K562 (cell line): Measurements from ENCODE around the gene ERICH6. TPM values are rescaled to one million over a fixed set of nuclear protein-coding genes. Genes with fewer than 3 reads are reported as not detected.

Source experiments
- ATAC-seq: fragments of 200-7000 bp; cut with Tn5 transposase; 3 replicates; pipeline ENCODE4 v1.9.1; 2020; ENCODE audit warnings: moderate library complexity
- BruUV-seq: library from RNA; stranded (reverse); fragments of 400-500 nt; replicated peaks from 2 replicates; lab custom pipeline; 2021; lab: Mats Ljungman, UMichigan
- CTCF ChIA-PET: fragments of 300-600 bp; formaldehyde crosslinking; extraction: SDS; loops from one replicate; lab custom pipeline; 2021; ENCODE audit warnings: low intra/inter-chr PET ratio; lab: Yijun Ruan, JAX
- POLR2A ChIA-PET: fragments of 300-600, 350-650 bp; sonication (Branson Sonifier 250); formaldehyde crosslinking; extraction: SDS; loops from one replicate; lab custom pipeline; 2021; ENCODE audit warnings: antibody characterized with exemption, inconsistent platforms; lab: Yijun Ruan, JAX
- DNase-seq, 4 experiments: peaks; one replicate each; pipeline versions ENCODE4 v3.0.0 to v3.0.0-alpha.2; 2011 to 2018; ENCODE audit warnings: low spot score in 3 of 4, mixed read lengths in 3 of 4; ENCODE audit errors: extremely low read depth in 1 of 4
- FAIRE-seq: peaks from 2 replicates; lab custom pipeline; 2011; peaks lifted over from hg19 to GRCh38; lab: Jason Lieb, UNC
- H2AFZ ChIP-seq: 2 replicates; pipeline ENCODE4 v1.6.0; 2011; ENCODE audit warnings: low read depth, low read length, control low read depth, inconsistent platforms
- H3K27ac ChIP-seq: fragments of 200-600 bp; 3 replicates; pipeline ENCODE4 v1.8.0; 2011; ENCODE audit warnings: low read depth, mild to moderate bottlenecking, control low read depth, inconsistent platforms, low read length, moderate library complexity, mixed read lengths; ENCODE audit errors: extremely low read depth
- H3K27me3 ChIP-seq, 2 experiments: fragments of 300-600 bp in 1 of 2; 2 replicates in 1 of 2; 3 replicates in 1 of 2; pipeline versions ENCODE4 v1.6.0 to v1.8.0; 2011; ENCODE audit warnings: inconsistent platforms in 2 of 2, low read length in 2 of 2, mild to moderate bottlenecking in 1 of 2, mixed read lengths in 1 of 2, moderate library complexity in 1 of 2; ENCODE audit not compliant: control insufficient read depth in 2 of 2, insufficient read depth in 2 of 2
- H3K36me3 ChIP-seq: fragments of 300-600 bp; 3 replicates; pipeline ENCODE4 v1.8.0; 2011; ENCODE audit warnings: mild to moderate bottlenecking, low read length, inconsistent platforms; ENCODE audit not compliant: control insufficient read depth, insufficient read depth
- H3K4me1 ChIP-seq, 2 experiments: fragments of 200-600 bp in 1 of 2; replicated peaks in 1 of 2; 2 replicates in 1 of 2; 3 replicates in 1 of 2; pipeline versions ENCODE4 v1.5.1 to v1.8.0; 2011; ENCODE audit warnings: inconsistent platforms in 2 of 2, low read length in 2 of 2, mild to moderate bottlenecking in 1 of 2, mixed read lengths in 1 of 2, moderate library complexity in 1 of 2; ENCODE audit not compliant: control insufficient read depth in 2 of 2, insufficient read depth in 2 of 2
- H3K4me2 ChIP-seq: 2 replicates; pipeline ENCODE4 v1.6.1; 2011; ENCODE audit warnings: low read length, control low read depth, inconsistent platforms, mixed read lengths; ENCODE audit not compliant: insufficient read depth
- H3K4me3 ChIP-seq: fragments of 200-600 bp; sonication (generic), shearing (Covaris generic); 2 replicates; pipeline ENCODE4 v1.5.1; 2016; ENCODE audit warnings: control low read depth, inconsistent platforms
- H3K79me2 ChIP-seq: fragments of 200-600 bp; 3 replicates; pipeline ENCODE4 v1.8.0; 2011; ENCODE audit warnings: low read length, inconsistent platforms; ENCODE audit not compliant: control insufficient read depth, insufficient read depth
- H3K9ac ChIP-seq, 2 experiments: 2 replicates each; pipeline versions ENCODE4 v1.6.0 to v1.6.1; 2011; ENCODE audit warnings: low read depth in 2 of 2, low read length in 2 of 2, control low read depth in 1 of 2, inconsistent platforms in 1 of 2, mild to moderate bottlenecking in 1 of 2, mixed read lengths in 1 of 2; ENCODE audit not compliant: insufficient read depth in 1 of 2
- H3K9me1 ChIP-seq: one replicate; pipeline ENCODE4 v1.6.0; 2011; ENCODE audit warnings: inconsistent platforms, mild to moderate bottlenecking, low read length, moderate library complexity; ENCODE audit not compliant: control insufficient read depth, insufficient read depth
- H3K9me3 ChIP-seq: replicated peaks from 2 replicates; pipeline ENCODE4 v1.5.1; 2011; ENCODE audit warnings: low read depth, low read length, inconsistent platforms; ENCODE audit not compliant: control insufficient read depth, insufficient read depth
- H4K20me1 ChIP-seq: replicated peaks from 2 replicates; pipeline ENCODE4 v1.6.1; 2011; ENCODE audit warnings: low read length, inconsistent platforms, mixed read lengths; ENCODE audit not compliant: control insufficient read depth, insufficient read depth
- ADNP ChIP-seq: fragments of 200-800 bp; sonication (Bioruptor generic); IDR thresholded peaks from 2 replicates; pipeline ENCODE4 v1.6.1; 2016; ENCODE audit warnings: missing genetic modification characterization, missing compliant biosample characterization
- BRD4 ChIP-seq: fragments of 200-600 bp; sonication (generic); IDR thresholded peaks from 2 replicates; pipeline ENCODE4 v1.6.1; 2017; ENCODE audit warnings: inconsistent platforms
- FOXK1 ChIP-seq: sonication (generic); formaldehyde crosslinking; IDR thresholded peaks from 2 replicates; pipeline ENCODE4 v1.8.0; 2022; ENCODE audit warnings: missing genetic modification reagents, mild to moderate bottlenecking, borderline replicate concordance
- KDM5B ChIP-seq: fragments of 200-600 bp; sonication (generic); IDR thresholded peaks from 2 replicates; pipeline ENCODE4 v1.6.1; 2012; ENCODE audit warnings: low read depth, mild to moderate bottlenecking, moderate library complexity, low read length, control low read depth, inconsistent platforms; ENCODE audit not compliant: insufficient replicate concordance
- KLF6 ChIP-seq: fragments of 250-450 bp; sonication (Bioruptor Pico); IDR thresholded peaks from 2 replicates; pipeline ENCODE4 v1.4.0; 2020; ENCODE audit warnings: mild to moderate bottlenecking, moderate library complexity, borderline replicate concordance
- MLX ChIP-seq, 2 experiments: fragments of 450-650 bp in 1 of 2; sonication (generic) in 1 of 2; formaldehyde crosslinking; conservative IDR thresholded peaks; 2 replicates each; pipeline versions ENCODE4 v1.4.0 to v1.8.1; 2020 to 2022; ENCODE audit warnings: mild to moderate bottlenecking in 1 of 2, missing genetic modification reagents in 1 of 2
- NFIC ChIP-seq: fragments of 450-650 bp; IDR thresholded peaks from 2 replicates; pipeline ENCODE4 v1.6.1; 2017; ENCODE audit warnings: mild to moderate bottlenecking, inconsistent platforms
- NFIX ChIP-seq: fragments of 250-450 bp; sonication (Bioruptor Pico); IDR thresholded peaks from 2 replicates; pipeline ENCODE4 v1.4.0; 2020; ENCODE audit warnings: low read depth, mild to moderate bottlenecking, moderate library complexity
- NUFIP1 ChIP-seq: fragments of 450-650 bp; IDR thresholded peaks from 2 replicates; pipeline ENCODE4 v1.6.1; 2018; ENCODE audit not compliant: partially characterized antibody
- PHF21A ChIP-seq: fragments of 450-650 bp; IDR thresholded peaks from 2 replicates; pipeline ENCODE4 v1.6.1; 2017; ENCODE audit warnings: low read depth, borderline replicate concordance
- SMARCB1 ChIP-seq: IDR thresholded peaks from 2 replicates; pipeline ENCODE4 v1.6.1; 2011; ENCODE audit warnings: improper control_type of control experiment, low read depth; ENCODE audit not compliant: insufficient read length
- THRA ChIP-seq: fragments of 450-650 bp; IDR thresholded peaks from 2 replicates; pipeline ENCODE4 v1.6.1; 2017; ENCODE audit warnings: mild to moderate bottlenecking, moderate library complexity
- TRIM28 ChIP-seq: fragments of 450-650 bp; IDR thresholded peaks from 2 replicates; pipeline ENCODE4 v1.6.1; 2017
- ZBTB7A ChIP-seq: IDR thresholded peaks from 2 replicates; pipeline ENCODE4 v1.6.1; 2011; ENCODE audit warnings: low read depth, mild to moderate bottlenecking, low read length, moderate library complexity, borderline replicate concordance; ENCODE audit not compliant: control insufficient read depth
- ZC3H4 ChIP-seq: sonication (generic); formaldehyde crosslinking; IDR thresholded peaks from 2 replicates; pipeline ENCODE4 v1.9.0; 2021; ENCODE audit warnings: missing genetic modification reagents, borderline replicate concordance
- ZNF431 ChIP-seq: sonication (generic); formaldehyde crosslinking; IDR thresholded peaks from 2 replicates; pipeline ENCODE4 v1.8.0; 2022; ENCODE audit warnings: mild to moderate bottlenecking, missing genetic modification reagents
- WGBS: fragments of 100-300 bp; shearing (Covaris generic); methylation state at CpG from one replicate; pipeline ENCODE4 v1.1.6; 2016; ENCODE audit warnings: low coverage, mixed read lengths; ENCODE audit not compliant: insufficient coverage; ENCODE audit errors: missing lambda C conversion rate; 5-methylcytosine and 5-hydroxymethylcytosine counted together
- in situ Hi-C: fragments of 300-500 bp; cut with MboI; formaldehyde crosslinking; loops from 4 replicates; pipeline ENCODE4 v1.15.0; 2018; ENCODE audit warnings: inconsistent platforms, mixed read lengths
- intact Hi-C: fragments of 100-400 bp; cut with micrococcal nuclease; formaldehyde crosslinking; loops from 2 replicates; pipeline ENCODE4 v1.14.2; 2022
- polyA plus RNA-seq, 8 experiments: library from polyadenylated mRNA; depleted of rRNA in 4 of 8; stranded (reverse) in 5 of 8; unstranded in 3 of 8; fragments of >200 nt; fragmentation: Nextera tagmentation in 2 of 8; fragmentation: Illumina TruSeq in 1 of 8; extraction: Ambion mirVana in 2 of 8; extraction: Trizol in 1 of 8; gene quantifications; 2 replicates each; pipeline versions ENCODE4 v1.2.1 to v1.2.3, GENCODE V29; 2011 to 2014; ENCODE audit warnings: inconsistent platforms in 1 of 8, missing spikeins in 1 of 8
- total RNA-seq, 7 experiments: library from RNA; depleted of rRNA in 6 of 7; stranded (reverse); fragments of >200 nt in 6 of 7; fragmentation: Illumina TruSeq in 2 of 7; extraction: Trizol in 2 of 7; gene quantifications; 2 replicates each; pipeline versions ENCODE4 v1.2.1 to v1.2.3, GENCODE V29; 2011 to 2021; ENCODE audit warnings: low replicate concordance in 1 of 7
- TF ChIP-seq, protein P1 (sequence below): IDR thresholded peaks from 2 replicates; pipeline ENCODE4 v1.6.1; 2011; ENCODE audit not compliant: insufficient read length; ENCODE audit errors: extremely low read depth
- TF ChIP-seq, protein P2 (sequence below): fragments of 250-450 bp; sonication (Bioruptor Pico); IDR thresholded peaks from 2 replicates; pipeline ENCODE4 v1.5.0; 2022; ENCODE audit warnings: mild to moderate bottlenecking

Gene ERICH6
- total and polyA plus RNA-seq, 9 of the 15 experiments (the other 6 are each of a cell fraction or from before 2014, with no cell fraction given), result not detected

DNA sequence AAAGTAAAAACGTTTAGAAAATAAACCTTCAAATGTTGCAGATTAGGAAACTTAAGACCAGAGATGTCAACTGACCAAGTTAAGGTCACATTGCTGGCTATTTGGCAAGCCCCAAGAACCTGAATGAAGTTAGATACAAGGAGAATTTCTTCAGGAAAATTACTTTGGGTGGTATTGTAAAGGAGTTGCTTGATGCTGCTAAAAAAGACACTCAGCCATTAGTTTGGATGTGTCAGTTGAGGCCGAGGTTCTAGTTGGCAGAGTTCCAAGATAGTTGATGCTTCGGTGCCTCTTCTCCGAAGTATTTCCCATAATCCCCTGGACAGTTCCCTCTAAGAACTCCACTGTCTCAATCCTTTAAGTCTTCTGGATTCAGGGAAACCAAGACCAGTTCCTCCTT, 35.0 kb upstream of the ERICH6 start:
- WGBS, result 1% methylated on average over 4 of the region's 4 CpGs
- Histone ChIP-seq H3K27ac (peak overlapping the region; percentile 43; the same call in 2 of the 3 replicates), H3K4me3 (no peak overlapping the region), H3K27me3 (no peaks in the 10 kb centered on the region), H3K79me2 (peaks cover 28% of the 10 kb centered on the region), H3K9ac (peak overlapping the region in 1 of 2 experiments; percentile 17; a peak in 2 of 4 replicates), H3K4me2 (peak overlapping the region; percentile 50; the same call in 1 of the 2 replicates), H4K20me1 (no peaks in the 10 kb centered on the region; the same call in 1 of the 2 replicates), H3K9me3 (no peaks in the 10 kb centered on the region), H2AFZ (peak overlapping the region; percentile 26), H3K4me1 (peaks cover 25 to 71% of the 10 kb centered on the region in 2 experiments), H3K9me1 (no peaks in the 10 kb centered on the region), H3K36me3 (peaks cover 23% of the 10 kb centered on the region)
- ATAC-seq (peak; percentile 10; the same call in 2 of the 3 replicates), DNase-seq (peak in 2 of 4 experiments; percentile 53 to 72), FAIRE-seq (no peak)
- CTCF ChIA-PET, result no interaction called here
- in situ Hi-C loops, result no loop called here
- no TSS peak for BruUV-seq
- intact Hi-C loops, result no loop called here
- POLR2A ChIA-PET, result interaction anchor here (0.9 to 1.4 kb wide), 3 partner anchors 11 to 23 kb away, joined by 3 to 9 read pairs (median 4); no protein-coding TSS in a partner anchor
- TF ChIP-seq MLX (CRISPR knock-in tag; conservative IDR thresholded peaks at IDR 0.05), result no peak
- TF ChIP-seq, protein P1, sequence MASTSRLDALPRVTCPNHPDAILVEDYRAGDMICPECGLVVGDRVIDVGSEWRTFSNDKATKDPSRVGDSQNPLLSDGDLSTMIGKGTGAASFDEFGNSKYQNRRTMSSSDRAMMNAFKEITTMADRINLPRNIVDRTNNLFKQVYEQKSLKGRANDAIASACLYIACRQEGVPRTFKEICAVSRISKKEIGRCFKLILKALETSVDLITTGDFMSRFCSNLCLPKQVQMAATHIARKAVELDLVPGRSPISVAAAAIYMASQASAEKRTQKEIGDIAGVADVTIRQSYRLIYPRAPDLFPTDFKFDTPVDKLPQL, result no peak
- peak; percentile 47; the same call in 1 of the 2 replicates for TF ChIP-seq ADNP (tag)
- TF ChIP-seq ZBTB7A, result no peak
- peak; percentile 98 for TF ChIP-seq NFIC
- TF ChIP-seq BRD4, result no peak
- no peak for TF ChIP-seq PHF21A
- TF ChIP-seq, protein P2, sequence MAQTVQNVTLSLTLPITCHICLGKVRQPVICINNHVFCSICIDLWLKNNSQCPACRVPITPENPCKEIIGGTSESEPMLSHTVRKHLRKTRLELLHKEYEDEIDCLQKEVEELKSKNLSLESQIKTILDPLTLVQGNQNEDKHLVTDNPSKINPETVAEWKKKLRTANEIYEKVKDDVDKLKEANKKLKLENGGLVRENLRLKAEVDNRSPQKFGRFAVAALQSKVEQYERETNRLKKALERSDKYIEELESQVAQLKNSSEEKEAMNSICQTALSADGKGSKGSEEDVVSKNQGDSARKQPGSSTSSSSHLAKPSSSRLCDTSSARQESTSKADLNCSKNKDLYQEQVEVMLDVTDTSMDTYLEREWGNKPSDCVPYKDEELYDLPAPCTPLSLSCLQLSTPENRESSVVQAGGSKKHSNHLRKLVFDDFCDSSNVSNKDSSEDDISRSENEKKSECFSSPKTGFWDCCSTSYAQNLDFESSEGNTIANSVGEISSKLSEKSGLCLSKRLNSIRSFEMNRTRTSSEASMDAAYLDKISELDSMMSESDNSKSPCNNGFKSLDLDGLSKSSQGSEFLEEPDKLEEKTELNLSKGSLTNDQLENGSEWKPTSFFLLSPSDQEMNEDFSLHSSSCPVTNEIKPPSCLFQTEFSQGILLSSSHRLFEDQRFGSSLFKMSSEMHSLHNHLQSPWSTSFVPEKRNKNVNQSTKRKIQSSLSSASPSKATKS (CRISPR knock-in tag), result no peak
- TF ChIP-seq SMARCB1, result no peak
- TF ChIP-seq THRA, result no peak
- no peak for TF ChIP-seq KDM5B
- no peak for TF ChIP-seq FOXK1 (CRISPR knock-in tag)
- TF ChIP-seq ZNF431 (CRISPR knock-in tag), result no peak
- TF ChIP-seq NUFIP1, result no peak
- TF ChIP-seq TRIM28, result peak; percentile 41; the same call in 1 of the 2 replicates
- no peak for TF ChIP-seq KLF6 (CRISPR knock-in tag)
- peak; percentile 69 for TF ChIP-seq NFIX (CRISPR knock-in tag)
- no peak for TF ChIP-seq ZC3H4
